Measurements from ENCODE around the gene ENTHD1. TPM values are rescaled to one million over a fixed set of nuclear protein-coding genes. Genes with fewer than 3 reads are reported as not detected.

Gene ENTHD1
- total and polyA plus RNA-seq, 2 of the 4 experiments (the other 2 are of a cell fraction) = not detected

- intact Hi-C loops (cut with micrococcal nuclease) (no loop called here), in situ Hi-C loops (cut with MboI; ENCODE audit: low sequenced_read_pairs) (no loop called here), dilution Hi-C loops (cut with HindIII; ENCODE audit: low sequenced_read_pairs, unreplicated experiment) (no loop called here)
- TF ChIP-seq BHLHE40 (IDR thresholded peaks at IDR 0.05; ENCODE audit: low read depth, low read length) = no peak
- TF ChIP-seq MAFK (IDR thresholded peaks at IDR 0.05; ENCODE audit: low read depth, low read length) = no peak
- no peak for TF ChIP-seq MXI1 (IDR thresholded peaks at IDR 0.05; ENCODE audit: borderline replicate concordance, low read depth, low read length)
- TF ChIP-seq RCOR1 (IDR thresholded peaks at IDR 0.05; ENCODE audit: insufficient replicate concordance, low read length) = no peak
- no peak for TF ChIP-seq FOS (IDR thresholded peaks at IDR 0.05; ENCODE audit: low read depth, low read length)
- TF ChIP-seq MAZ (IDR thresholded peaks at IDR 0.05; ENCODE audit: borderline replicate concordance, low read depth, low read length) = no peak
- no peak for TF ChIP-seq NFE2L2 (IDR thresholded peaks at IDR 0.05; ENCODE audit: low read depth, low read length)
- no peak for TF ChIP-seq RAD21 (IDR thresholded peaks at IDR 0.05; ENCODE audit: low read length)
- no peak for TF ChIP-seq SMC3 (IDR thresholded peaks at IDR 0.05; ENCODE audit: low read depth, low read length)
- Histone ChIP-seq H2BK5ac (ENCODE audit: low read depth, low read length, poor library complexity, severe bottlenecking) (no peak overlapping the region), H2AFZ (replicated peaks; ENCODE audit: low read length, poor library complexity) (no peak overlapping the region), H3K14ac (replicated peaks; ENCODE audit: low read depth, low read length) (no peak overlapping the region), H2AK9ac (replicated peaks; ENCODE audit: low read depth, low read length, poor library complexity) (no peak overlapping the region), H2AK5ac (ENCODE audit: low read depth, low read length) (no peak overlapping the region), H3K4me2 (ENCODE audit: low read depth, low read length) (no peak overlapping the region), H4K5ac (ENCODE audit: low read depth, low read length) (no peak overlapping the region), H3K36me3 (ENCODE audit: control insufficient read depth, insufficient read depth, low read length) (no peaks in the 10 kb centered on the region), H3K4ac (ENCODE audit: low read depth, low read length) (no peak overlapping the region), H3K4me3 (ENCODE audit: insufficient read depth, low read depth, low read length) (no peak overlapping the region), H2BK120ac (ENCODE audit: low read depth, low read length) (no peak overlapping the region), H4K8ac (ENCODE audit: low read depth in 2 of 2, low read length in 2 of 2) (no peak overlapping the region), H3K9me1 (ENCODE audit: insufficient read depth, low read length) (no peaks in the 10 kb centered on the region), H3K9ac (ENCODE audit: low read depth, low read length) (no peak overlapping the region), H3K23ac (ENCODE audit: low read depth, low read length) (no peak overlapping the region), H4K91ac (ENCODE audit: insufficient read depth, low read depth, low read length) (no peak overlapping the region), H2BK15ac (ENCODE audit: low read depth, low read length) (no peak overlapping the region), H4K20me1 (ENCODE audit: insufficient read depth, low read length) (no peaks in the 10 kb centered on the region), H2BK20ac (ENCODE audit: low read depth, low read length) (no peak overlapping the region), H3K27ac (ENCODE audit: insufficient read depth, low read length) (no peak overlapping the region), H3K18ac (ENCODE audit: low read depth, low read length) (no peak overlapping the region), H3K79me1 (ENCODE audit: low read depth in 1 of 2, low read length in 2 of 2) (no peaks in the 10 kb centered on the region), H3K9me3 (ENCODE audit: control insufficient read depth, insufficient read depth, low read length) (no peaks in the 10 kb centered on the region), H3K56ac (ENCODE audit: extremely low read depth, insufficient read depth, low read length) (no peak overlapping the region), H3K4me1 (ENCODE audit: control insufficient read depth, insufficient read depth, low read length) (no peaks in the 10 kb centered on the region; the same call in 1 of the 2 replicates), H3K27me3 (ENCODE audit: control insufficient read depth, insufficient read depth, low read length) (peaks cover 59% of the 10 kb centered on the region)
- no TSS peak for BruUV-seq (replicated peaks)
- POLR2A ChIA-PET (ENCODE audit: unreplicated experiment) = no interaction called here
- CTCF ChIA-PET = no interaction called here
- no peak for ATAC-seq (ENCODE audit: low read depth)
- 90% methylated on average over 2 of the region's 10 CpGs; no CpG with 5 or more reads in 1 of the 2 experiments for WGBS, 2 experiments (ENCODE audit: extremely low coverage in 2 of 2, insufficient read length in 1 of 2)
- DNase-seq = no peak
These were observed 179.7 kb downstream of the ENTHD1 start for GRCh38 chr22:39713799-39714290.
